Progenitor cell of endocrine pancreas (in vitro differentiated cells): ENCODE data around the gene ASPHD1. TPM values are rescaled to one million over a fixed set of nuclear protein-coding genes. Genes with fewer than 3 reads are reported as not detected.
"Not testable (repeated sequence)": the region's sequence is repeated elsewhere in the genome, so short reads cannot be mapped to it uniquely, and the experiment has no call there.

Experiments
- DNase-seq: peaks from one replicate; pipeline ENCODE4 v3.0.0; 2021; ENCODE audit warnings: low spot score; ENCODE audit not compliant: unreplicated experiment
- H3K27ac Mint-ChIP-seq: 2 replicates; pipeline ENCODE4 v1.8.0; 2021; ENCODE audit warnings: mild to moderate bottlenecking, moderate library complexity, mixed read lengths
- H3K27me3 Mint-ChIP-seq: 2 replicates; pipeline ENCODE4 v1.8.0; 2021; ENCODE audit warnings: mixed read lengths
- H3K36me3 Mint-ChIP-seq: 2 replicates; pipeline ENCODE4 v1.8.0; 2022; ENCODE audit warnings: mixed read lengths; ENCODE audit not compliant: insufficient read depth
- H3K4me1 Mint-ChIP-seq: 2 replicates; pipeline ENCODE4 v1.8.0; 2021; ENCODE audit warnings: low read depth, mixed read lengths
- H3K4me3 Mint-ChIP-seq: 2 replicates; pipeline ENCODE4 v1.8.0; 2021; ENCODE audit warnings: low read depth, mild to moderate bottlenecking, moderate library complexity, mixed read lengths
- H3K9me3 Mint-ChIP-seq: 2 replicates; pipeline ENCODE4 v1.8.0; 2021; ENCODE audit warnings: low read depth, mixed read lengths
- total RNA-seq: library from RNA; stranded (reverse); gene quantifications from 2 replicates; pipeline ENCODE4 v1.2.1, GENCODE V29; 2021
- TF ChIP-seq, protein P1 (sequence below): fragments of 200-600 bp; sonication (generic); IDR thresholded peaks from one replicate; pipeline ENCODE4 v1.5.0; 2021; ENCODE audit warnings: antibody characterized with exemption, mild to moderate bottlenecking; ENCODE audit not compliant: unreplicated experiment

Gene ASPHD1
- total RNA-seq, 1 donor from 2014 or later, result 3.8 TPM

DNA sequence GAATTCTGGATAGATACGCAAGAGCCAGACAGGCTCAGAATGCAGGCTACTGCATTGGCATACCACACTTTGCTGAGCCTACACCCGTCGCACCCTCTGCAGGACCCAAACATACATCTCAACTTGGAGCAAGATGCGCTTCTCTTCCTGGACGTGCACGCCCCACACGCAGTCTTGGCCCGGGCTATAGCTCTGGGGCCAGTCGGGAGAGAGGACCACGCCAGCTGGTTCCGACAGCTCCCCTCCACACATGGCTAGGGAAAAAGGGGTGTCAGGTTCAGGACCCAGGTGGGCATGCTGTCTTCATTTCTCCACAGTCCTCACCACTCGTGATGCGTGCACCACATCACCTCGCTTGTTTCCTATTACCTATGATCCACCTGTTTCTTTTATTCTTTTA, 22.1 kb upstream of the ASPHD1 start:
- TF ChIP-seq, protein P1, sequence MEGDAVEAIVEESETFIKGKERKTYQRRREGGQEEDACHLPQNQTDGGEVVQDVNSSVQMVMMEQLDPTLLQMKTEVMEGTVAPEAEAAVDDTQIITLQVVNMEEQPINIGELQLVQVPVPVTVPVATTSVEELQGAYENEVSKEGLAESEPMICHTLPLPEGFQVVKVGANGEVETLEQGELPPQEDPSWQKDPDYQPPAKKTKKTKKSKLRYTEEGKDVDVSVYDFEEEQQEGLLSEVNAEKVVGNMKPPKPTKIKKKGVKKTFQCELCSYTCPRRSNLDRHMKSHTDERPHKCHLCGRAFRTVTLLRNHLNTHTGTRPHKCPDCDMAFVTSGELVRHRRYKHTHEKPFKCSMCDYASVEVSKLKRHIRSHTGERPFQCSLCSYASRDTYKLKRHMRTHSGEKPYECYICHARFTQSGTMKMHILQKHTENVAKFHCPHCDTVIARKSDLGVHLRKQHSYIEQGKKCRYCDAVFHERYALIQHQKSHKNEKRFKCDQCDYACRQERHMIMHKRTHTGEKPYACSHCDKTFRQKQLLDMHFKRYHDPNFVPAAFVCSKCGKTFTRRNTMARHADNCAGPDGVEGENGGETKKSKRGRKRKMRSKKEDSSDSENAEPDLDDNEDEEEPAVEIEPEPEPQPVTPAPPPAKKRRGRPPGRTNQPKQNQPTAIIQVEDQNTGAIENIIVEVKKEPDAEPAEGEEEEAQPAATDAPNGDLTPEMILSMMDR, result no peak
- H3K4me1 Mint-ChIP-seq, result no peaks in the 10 kb centered on the region
- H3K36me3 Mint-ChIP-seq, result no peaks in the 10 kb centered on the region
- no peak for DNase-seq
- no peaks in the 10 kb centered on the region for H3K9me3 Mint-ChIP-seq
- no peak overlapping the region for H3K4me3 Mint-ChIP-seq
- H3K27ac Mint-ChIP-seq, result no peak overlapping the region
- H3K27me3 Mint-ChIP-seq, result peaks cover 28% of the 10 kb centered on the region

DNA sequence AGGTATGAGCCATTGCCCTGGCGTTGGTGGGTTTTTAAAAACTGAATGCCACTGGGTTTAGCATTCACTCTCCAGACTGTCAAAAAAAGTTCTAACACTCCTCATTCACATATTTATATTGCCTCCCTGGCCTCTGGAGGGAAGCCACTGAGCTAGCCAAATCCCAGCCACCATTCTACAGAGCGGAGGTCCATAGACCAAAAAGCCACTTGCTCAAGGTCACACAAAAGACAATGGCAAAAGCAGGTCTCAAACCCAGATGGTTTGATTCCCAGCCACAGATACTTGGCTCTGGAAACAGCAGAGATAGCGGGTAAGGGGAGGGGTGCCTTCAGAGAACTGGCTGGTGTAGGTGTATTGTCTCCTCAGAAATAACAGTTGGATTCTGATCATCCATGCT, 19.2 kb upstream of the ASPHD1 start:
- H3K27me3 Mint-ChIP-seq, result peaks cover 22% of the 10 kb centered on the region
- H3K27ac Mint-ChIP-seq, result peak overlapping the region; percentile 20
- H3K36me3 Mint-ChIP-seq, result no peaks in the 10 kb centered on the region
- no peaks in the 10 kb centered on the region for H3K9me3 Mint-ChIP-seq
- no peaks in the 10 kb centered on the region for H3K4me1 Mint-ChIP-seq
- TF ChIP-seq, protein P1, result no peak
- no peak for DNase-seq
- H3K4me3 Mint-ChIP-seq, result no peak overlapping the region

DNA sequence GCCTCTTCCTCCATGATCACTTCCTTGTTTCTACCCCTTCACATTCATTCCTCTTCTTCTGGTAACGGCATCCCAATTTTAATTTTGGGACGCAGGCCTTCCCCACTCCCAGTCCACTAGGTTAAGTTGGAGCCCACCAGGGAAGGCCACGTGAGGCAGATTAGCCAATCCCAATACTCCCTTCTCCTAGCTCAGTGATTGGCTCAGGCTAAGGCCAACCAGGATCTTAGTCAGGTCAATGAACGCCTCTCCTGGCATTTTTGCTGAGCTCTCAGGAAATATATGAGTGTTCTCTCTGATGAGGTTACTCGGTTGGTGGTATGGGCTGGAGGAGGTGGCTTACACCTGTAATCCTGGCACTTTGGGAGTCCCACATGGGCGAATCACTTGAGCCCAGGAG, 16.3 kb upstream of the ASPHD1 start:
- Mint-ChIP-seq H3K27me3 (no peaks in the 10 kb centered on the region), H3K4me3 (no peak overlapping the region), H3K9me3 (no peaks in the 10 kb centered on the region), H3K27ac (no peak overlapping the region), H3K36me3 (no peaks in the 10 kb centered on the region), H3K4me1 (no peaks in the 10 kb centered on the region)
- no peak for DNase-seq
- TF ChIP-seq, protein P1, result no peak

DNA sequence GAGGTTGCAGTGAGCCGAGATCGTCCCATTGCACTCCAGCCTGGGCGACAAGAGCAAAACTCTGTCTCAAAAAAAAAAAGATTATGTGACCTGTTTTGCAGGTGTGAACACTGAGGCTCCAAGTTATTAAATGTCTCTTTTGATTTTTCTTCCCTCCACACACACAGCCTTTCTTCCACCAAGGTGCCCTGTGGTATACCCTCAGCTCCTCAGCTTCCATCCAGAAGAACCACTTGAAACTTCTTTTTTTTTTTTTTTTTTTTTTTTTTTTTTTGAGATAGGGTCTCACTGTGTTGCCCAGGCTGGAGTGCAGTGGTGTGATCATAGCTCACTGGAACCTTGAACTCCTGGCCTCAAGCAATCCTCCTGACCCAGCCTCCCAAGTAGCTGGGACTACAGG, 10.9 kb upstream of the ASPHD1 start:
- H3K4me1 Mint-ChIP-seq, DNase-seq, H3K27me3 Mint-ChIP-seq, H3K27ac Mint-ChIP-seq, H3K4me3 Mint-ChIP-seq, H3K36me3 Mint-ChIP-seq, H3K9me3 Mint-ChIP-seq: not testable (repeated sequence)

DNA sequence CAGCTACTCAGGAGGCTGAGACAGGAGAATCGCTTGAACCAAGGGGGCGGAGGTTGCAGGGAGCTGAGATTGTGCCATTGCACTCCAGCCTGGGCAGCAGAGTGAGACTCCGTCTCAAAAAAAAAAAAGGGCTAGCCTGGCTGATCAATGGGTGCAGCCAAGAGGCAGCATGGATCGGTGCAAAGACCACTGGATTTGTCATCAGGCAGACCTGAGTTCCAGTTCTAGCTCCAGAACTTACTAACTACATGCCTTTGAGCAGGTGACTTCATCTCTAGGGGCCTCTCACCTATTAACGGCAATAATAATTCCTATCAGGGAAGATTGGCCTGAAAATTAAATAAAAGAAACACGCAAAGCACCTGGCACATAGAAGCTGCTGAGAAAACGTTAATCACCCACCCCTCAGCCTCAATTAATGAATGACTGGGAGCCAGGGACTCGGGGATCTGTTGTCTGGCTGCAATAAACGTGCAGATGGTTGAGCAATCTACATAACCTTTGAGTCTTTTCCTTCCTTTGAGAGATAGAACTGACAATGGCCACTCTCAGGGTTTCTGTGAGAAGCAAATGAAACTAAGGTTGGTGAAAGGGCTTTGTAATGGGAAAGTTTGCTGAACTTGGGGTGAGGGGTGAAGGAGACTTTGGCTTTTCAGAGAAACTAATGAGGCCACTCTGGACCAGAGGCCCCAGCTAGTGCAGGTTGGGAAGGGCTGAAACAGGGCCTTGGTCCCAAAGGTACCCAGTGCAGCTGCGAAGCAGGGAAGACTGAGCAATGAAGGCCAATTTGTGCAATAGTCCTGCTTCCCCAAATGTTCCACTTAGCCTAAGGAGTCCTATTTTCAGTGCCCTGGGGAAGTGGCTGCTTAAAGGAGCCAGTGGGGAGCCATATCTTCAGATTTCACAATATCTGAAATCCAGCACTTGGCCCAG, 8.5 kb upstream of the ASPHD1 start:
- Mint-ChIP-seq H3K9me3 (no peaks in the 10 kb centered on the region), H3K36me3 (no peaks in the 10 kb centered on the region), H3K27ac (no peak overlapping the region), H3K27me3 (no peaks in the 10 kb centered on the region), H3K4me1 (peaks cover 2% of the 10 kb centered on the region), H3K4me3 (no peak overlapping the region)
- TF ChIP-seq, protein P1, result no peak
- no peak for DNase-seq

DNA sequence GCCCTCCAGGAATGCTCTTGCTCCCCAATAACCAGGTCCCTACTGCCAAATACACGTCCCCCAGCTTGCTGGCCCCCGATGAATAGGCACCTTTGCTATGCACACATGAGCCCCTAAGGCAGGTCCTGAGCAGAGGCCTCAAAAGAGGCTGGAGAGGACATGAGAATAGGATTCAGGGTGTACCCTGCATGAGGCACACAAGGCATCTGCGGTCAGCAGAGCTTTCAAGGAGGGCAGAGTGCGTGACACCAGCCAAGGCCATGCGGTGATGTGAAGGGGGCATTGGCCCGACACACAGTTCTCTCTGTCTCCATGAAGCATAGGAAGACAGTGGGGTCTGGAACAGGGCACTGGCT, 7.9 kb upstream of the ASPHD1 start:
- TF ChIP-seq, protein P1, result no peak

More for the DNA sequence above, 7.9 kb upstream of the ASPHD1 start:
- H3K4me3 Mint-ChIP-seq, result no peak overlapping the region
- H3K4me1 Mint-ChIP-seq, result peaks cover 2% of the 10 kb centered on the region
- H3K36me3 Mint-ChIP-seq, result no peaks in the 10 kb centered on the region
- no peak for DNase-seq
- H3K9me3 Mint-ChIP-seq, result no peaks in the 10 kb centered on the region
- peaks cover 3% of the 10 kb centered on the region for H3K27me3 Mint-ChIP-seq
- H3K27ac Mint-ChIP-seq, result no peak overlapping the region
